Progenitor cell of endocrine pancreas (in vitro differentiated cells): ENCODE data around the gene HPCAL4. TPM values are rescaled to one million over a fixed set of nuclear protein-coding genes. Genes with fewer than 3 reads are reported as not detected.
A peak's percentile ranks its signal among the peaks of the same experiment; 100 is the strongest.

Experiments
- DNase-seq: peaks from one replicate; pipeline ENCODE4 v3.0.0; 2021; ENCODE audit warnings: low spot score; ENCODE audit not compliant: unreplicated experiment
- H3K27ac Mint-ChIP-seq: 2 replicates; pipeline ENCODE4 v1.8.0; 2021; ENCODE audit warnings: mild to moderate bottlenecking, moderate library complexity, mixed read lengths
- H3K27me3 Mint-ChIP-seq: 2 replicates; pipeline ENCODE4 v1.8.0; 2021; ENCODE audit warnings: mixed read lengths
- H3K36me3 Mint-ChIP-seq: 2 replicates; pipeline ENCODE4 v1.8.0; 2022; ENCODE audit warnings: mixed read lengths; ENCODE audit not compliant: insufficient read depth
- H3K4me1 Mint-ChIP-seq: 2 replicates; pipeline ENCODE4 v1.8.0; 2021; ENCODE audit warnings: low read depth, mixed read lengths
- H3K4me3 Mint-ChIP-seq: 2 replicates; pipeline ENCODE4 v1.8.0; 2021; ENCODE audit warnings: low read depth, mild to moderate bottlenecking, moderate library complexity, mixed read lengths
- H3K9me3 Mint-ChIP-seq: 2 replicates; pipeline ENCODE4 v1.8.0; 2021; ENCODE audit warnings: low read depth, mixed read lengths
- total RNA-seq: library from RNA; stranded (reverse); gene quantifications from 2 replicates; pipeline ENCODE4 v1.2.1, GENCODE V29; 2021
- TF ChIP-seq, protein P1 (sequence below): fragments of 200-600 bp; sonication (generic); IDR thresholded peaks from one replicate; pipeline ENCODE4 v1.5.0; 2021; ENCODE audit warnings: antibody characterized with exemption, mild to moderate bottlenecking; ENCODE audit not compliant: unreplicated experiment

The HPCAL4 gene
- total RNA-seq, 1 donor from 2014 or later: not detected

GRCh38 chr1:39659110-39659509, 32.1 kb downstream of the HPCAL4 start:
- no peaks in the 10 kb centered on the region for H3K4me1 Mint-ChIP-seq

DNA sequence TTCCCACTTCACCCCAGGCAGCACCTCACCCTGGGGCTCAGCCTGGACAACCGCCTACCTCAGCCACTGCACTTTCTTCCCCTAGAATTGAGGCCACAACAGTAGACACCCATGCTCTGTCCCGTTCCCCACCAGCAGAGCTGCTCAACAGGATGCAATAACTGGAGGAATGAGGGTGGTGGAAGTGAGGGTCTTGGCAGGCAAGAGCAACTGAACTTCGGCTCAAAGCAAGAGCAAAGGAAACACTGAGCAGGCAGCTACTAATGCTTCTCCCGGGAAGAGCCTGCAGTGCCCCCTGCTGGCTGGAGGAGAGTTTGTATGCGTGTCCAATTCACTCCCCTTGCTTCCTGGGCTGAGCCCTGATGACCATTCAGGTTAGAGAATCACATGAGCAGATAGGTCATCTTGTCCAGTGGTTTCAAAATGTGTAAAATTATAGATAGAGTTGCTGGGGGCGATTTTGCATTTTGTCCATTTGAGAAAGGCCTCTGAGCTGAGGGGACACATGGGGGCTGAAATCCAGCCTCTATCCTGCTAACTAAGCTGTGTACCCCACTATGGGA, 33.2 kb downstream of the HPCAL4 start:
- no peaks in the 10 kb centered on the region for H3K9me3 Mint-ChIP-seq
- H3K27ac Mint-ChIP-seq: no peak overlapping the region
- H3K4me3 Mint-ChIP-seq: no peak overlapping the region
- no peaks in the 10 kb centered on the region for H3K36me3 Mint-ChIP-seq
- H3K4me1 Mint-ChIP-seq: no peaks in the 10 kb centered on the region
- peak; percentile 37 for DNase-seq
- TF ChIP-seq, protein P1, sequence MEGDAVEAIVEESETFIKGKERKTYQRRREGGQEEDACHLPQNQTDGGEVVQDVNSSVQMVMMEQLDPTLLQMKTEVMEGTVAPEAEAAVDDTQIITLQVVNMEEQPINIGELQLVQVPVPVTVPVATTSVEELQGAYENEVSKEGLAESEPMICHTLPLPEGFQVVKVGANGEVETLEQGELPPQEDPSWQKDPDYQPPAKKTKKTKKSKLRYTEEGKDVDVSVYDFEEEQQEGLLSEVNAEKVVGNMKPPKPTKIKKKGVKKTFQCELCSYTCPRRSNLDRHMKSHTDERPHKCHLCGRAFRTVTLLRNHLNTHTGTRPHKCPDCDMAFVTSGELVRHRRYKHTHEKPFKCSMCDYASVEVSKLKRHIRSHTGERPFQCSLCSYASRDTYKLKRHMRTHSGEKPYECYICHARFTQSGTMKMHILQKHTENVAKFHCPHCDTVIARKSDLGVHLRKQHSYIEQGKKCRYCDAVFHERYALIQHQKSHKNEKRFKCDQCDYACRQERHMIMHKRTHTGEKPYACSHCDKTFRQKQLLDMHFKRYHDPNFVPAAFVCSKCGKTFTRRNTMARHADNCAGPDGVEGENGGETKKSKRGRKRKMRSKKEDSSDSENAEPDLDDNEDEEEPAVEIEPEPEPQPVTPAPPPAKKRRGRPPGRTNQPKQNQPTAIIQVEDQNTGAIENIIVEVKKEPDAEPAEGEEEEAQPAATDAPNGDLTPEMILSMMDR: peak; percentile 89
- peaks cover 76% of the 10 kb centered on the region for H3K27me3 Mint-ChIP-seq

More at GRCh38 chr1:39659110-39659509, 32.1 kb downstream of the HPCAL4 start:
- peaks cover 73% of the 10 kb centered on the region for H3K27me3 Mint-ChIP-seq
- H3K27ac Mint-ChIP-seq: no peak overlapping the region
- no peaks in the 10 kb centered on the region for H3K36me3 Mint-ChIP-seq
- TF ChIP-seq, protein P1: no peak
- no peaks in the 10 kb centered on the region for H3K9me3 Mint-ChIP-seq
- H3K4me3 Mint-ChIP-seq: no peak overlapping the region
- no peak for DNase-seq

DNA sequence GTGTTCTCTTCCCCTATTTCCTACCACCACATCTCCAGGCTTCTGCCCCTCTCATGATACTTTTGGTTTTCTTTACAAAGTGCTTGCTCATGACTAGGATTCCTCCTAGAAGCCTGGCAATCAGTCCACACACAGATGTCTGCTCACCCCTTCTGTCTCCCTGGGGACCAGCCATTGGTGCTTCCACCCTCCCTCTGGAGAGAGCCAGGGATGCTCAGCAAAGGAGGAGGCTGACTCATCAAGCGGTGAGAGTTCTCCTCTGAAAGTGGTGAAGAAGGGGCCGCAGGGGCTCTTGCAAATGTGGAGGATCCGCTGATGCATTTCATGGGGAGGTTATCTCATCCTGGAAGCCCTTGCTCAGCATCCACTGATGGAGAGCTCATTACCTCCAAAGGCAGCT, 33.8 kb downstream of the HPCAL4 start:
- Mint-ChIP-seq H3K27ac (peak overlapping the region; percentile 14), H3K36me3 (no peaks in the 10 kb centered on the region), H3K4me3 (no peak overlapping the region), H3K9me3 (no peaks in the 10 kb centered on the region), H3K4me1 (no peaks in the 10 kb centered on the region), H3K27me3 (peaks cover 71% of the 10 kb centered on the region)
- DNase-seq: no peak
- TF ChIP-seq, protein P1: no peak

DNA sequence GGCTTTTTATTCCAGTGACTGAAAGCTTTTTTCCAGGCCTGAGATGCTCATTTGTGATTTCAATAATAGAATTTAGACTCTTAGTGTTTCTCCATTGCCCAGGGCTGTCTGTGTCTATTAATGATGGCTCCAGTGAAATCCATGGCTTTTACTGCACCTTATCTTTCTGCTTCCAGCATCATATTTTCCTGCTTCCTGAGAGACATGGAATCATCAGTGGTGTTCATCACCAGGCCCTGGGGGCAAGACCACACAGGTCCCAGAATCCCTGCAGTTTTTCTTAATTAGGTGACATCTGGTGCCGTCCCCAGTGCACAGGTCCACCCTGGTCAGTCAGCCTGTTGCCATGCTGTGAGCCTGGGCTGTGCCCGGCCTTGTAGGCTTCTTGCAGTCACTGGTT, 34.8 kb downstream of the HPCAL4 start:
- TF ChIP-seq, protein P1: no peak
- no peaks in the 10 kb centered on the region for H3K4me1 Mint-ChIP-seq
- H3K27ac Mint-ChIP-seq: no peak overlapping the region
- peaks cover 68% of the 10 kb centered on the region for H3K27me3 Mint-ChIP-seq
- no peak for DNase-seq
- no peaks in the 10 kb centered on the region for H3K9me3 Mint-ChIP-seq
- no peak overlapping the region for H3K4me3 Mint-ChIP-seq
- H3K36me3 Mint-ChIP-seq: no peaks in the 10 kb centered on the region

DNA sequence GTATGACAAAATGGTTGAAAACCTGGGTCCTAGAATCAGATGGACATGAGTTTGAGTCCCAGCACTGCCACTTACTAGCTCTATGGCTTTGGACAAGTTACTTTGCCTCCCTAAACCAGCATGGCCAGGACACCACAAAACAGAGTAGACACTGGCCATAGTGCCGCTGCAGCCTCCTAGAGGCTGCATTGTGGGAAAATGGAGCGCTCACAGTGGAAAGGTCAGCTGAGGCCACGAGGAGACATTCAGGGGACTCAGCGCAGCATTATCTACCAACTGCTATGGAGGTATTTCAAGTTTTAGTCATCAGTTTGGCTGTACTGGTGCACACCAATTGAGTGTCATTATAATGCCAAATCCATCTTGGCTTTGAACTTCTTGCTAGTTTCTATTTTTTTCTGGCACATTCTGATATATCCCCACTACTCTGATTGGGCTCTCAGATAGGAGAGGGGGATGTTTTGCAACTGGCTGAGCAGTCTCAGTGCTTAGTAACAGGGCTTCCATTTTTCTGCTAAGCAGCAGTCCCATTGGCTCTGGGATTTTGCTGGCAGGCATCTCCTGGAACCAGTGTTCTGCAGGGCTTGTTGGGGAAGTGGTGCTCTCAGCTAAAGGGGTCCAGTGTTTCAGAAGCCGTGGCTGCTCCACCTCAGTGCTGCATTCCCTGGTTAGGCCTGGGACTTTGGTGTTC, 35.5 kb downstream of the HPCAL4 start:
- peaks cover 64% of the 10 kb centered on the region for H3K27me3 Mint-ChIP-seq

More for the DNA sequence above, 35.5 kb downstream of the HPCAL4 start:
- no peaks in the 10 kb centered on the region for H3K36me3 Mint-ChIP-seq
- DNase-seq: no peak
- no peaks in the 10 kb centered on the region for H3K9me3 Mint-ChIP-seq
- H3K27ac Mint-ChIP-seq: no peak overlapping the region
- TF ChIP-seq, protein P1: no peak
- no peaks in the 10 kb centered on the region for H3K4me1 Mint-ChIP-seq
- no peak overlapping the region for H3K4me3 Mint-ChIP-seq
